Keratinocyte (primary cell): ENCODE data around the gene PRSS36. TPM values are rescaled to one million over a fixed set of nuclear protein-coding genes. Genes with fewer than 3 reads are reported as not detected.

ENCODE experiments used
- DNase-seq: peaks from one replicate; pipeline ENCODE4 v3.0.0-alpha.2; 2011; ENCODE audit warnings: low read depth, missing footprints, low spot score
- FAIRE-seq: peaks from 2 replicates; lab custom pipeline; 2011; peaks lifted over from hg19 to GRCh38; lab: Jason Lieb, UNC
- H2AFZ ChIP-seq: 2 replicates; pipeline ENCODE4 v1.6.0; 2012; ENCODE audit warnings: low read length, control low read depth, inconsistent platforms; ENCODE audit not compliant: control insufficient read depth
- H3K27ac ChIP-seq: 2 replicates; pipeline ENCODE4 v1.5.1; 2011; ENCODE audit warnings: low read length; ENCODE audit not compliant: control insufficient read depth, insufficient read depth
- H3K27me3 ChIP-seq: 3 replicates; pipeline ENCODE4 v1.6.0; 2011; ENCODE audit warnings: low read length; ENCODE audit not compliant: control insufficient read depth, insufficient read depth; ENCODE audit errors: extremely low read depth
- H3K36me3 ChIP-seq, 2 experiments: 2 replicates in 1 of 2; 3 replicates in 1 of 2; pipeline ENCODE4 v1.5.1; 2011; ENCODE audit warnings: low read length in 2 of 2, mild to moderate bottlenecking in 1 of 2; ENCODE audit not compliant: control insufficient read depth in 2 of 2, insufficient read depth in 2 of 2; ENCODE audit errors: extremely low read depth in 1 of 2
- H3K4me1 ChIP-seq: 3 replicates; pipeline ENCODE4 v1.5.1; 2011; ENCODE audit warnings: low read length; ENCODE audit not compliant: control insufficient read depth, insufficient read depth; ENCODE audit errors: extremely low read depth
- H3K4me2 ChIP-seq: 3 replicates; pipeline ENCODE4 v1.6.0; 2011; ENCODE audit warnings: low read depth, low read length; ENCODE audit not compliant: control insufficient read depth, insufficient read depth; ENCODE audit errors: extremely low read depth
- H3K4me3 ChIP-seq, 3 experiments: fragments of 200-600 bp in 1 of 3; sonication (generic) in 1 of 3; 2 replicates in 2 of 3; 3 replicates in 1 of 3; pipeline ENCODE4 v1.5.1; 2011 to 2016; ENCODE audit warnings: low read length in 3 of 3, mild to moderate bottlenecking in 3 of 3, control low read depth in 2 of 3, inconsistent platforms in 1 of 3, low read depth in 1 of 3, mixed read lengths in 1 of 3, mixed run types in 1 of 3, moderate library complexity in 1 of 3; ENCODE audit not compliant: control insufficient read depth in 2 of 3, insufficient read depth in 2 of 3; ENCODE audit errors: extremely low read depth in 1 of 3
- H3K79me2 ChIP-seq: 2 replicates; pipeline ENCODE4 v1.6.0; 2012; ENCODE audit warnings: low read length; ENCODE audit not compliant: control insufficient read depth, insufficient read depth
- H3K9ac ChIP-seq: 3 replicates; pipeline ENCODE4 v1.6.0; 2011; ENCODE audit warnings: low read length; ENCODE audit not compliant: control insufficient read depth, insufficient read depth; ENCODE audit errors: extremely low read depth
- H3K9me1 ChIP-seq: 3 replicates; pipeline ENCODE4 v1.6.0; 2011; ENCODE audit warnings: low read length; ENCODE audit not compliant: control insufficient read depth, insufficient read depth; ENCODE audit errors: extremely low read depth
- H3K9me3 ChIP-seq: 2 replicates; pipeline ENCODE4 v1.5.1; 2012; ENCODE audit warnings: low read depth, low read length; ENCODE audit not compliant: control insufficient read depth
- H4K20me1 ChIP-seq: 3 replicates; pipeline ENCODE4 v1.6.0; 2011; ENCODE audit warnings: low read length; ENCODE audit not compliant: control insufficient read depth, insufficient read depth; ENCODE audit errors: extremely low read depth
- CTCF ChIP-seq, 3 experiments: IDR thresholded peaks in 1 of 3; conservative IDR thresholded peaks in 1 of 3; optimal IDR thresholded peaks in 1 of 3; 2 replicates in 2 of 3; 3 replicates in 1 of 3; pipeline versions ENCODE3 to v1.5.1; 2011; ENCODE audit warnings: low read length in 3 of 3, mild to moderate bottlenecking in 3 of 3, moderate library complexity in 2 of 3, control low read depth in 1 of 3, inconsistent platforms in 1 of 3; ENCODE audit not compliant: insufficient read depth in 2 of 3; ENCODE audit errors: extremely low read depth in 1 of 3
- EZH2 ChIP-seq: IDR thresholded peaks from one replicate; pipeline ENCODE4 v1.6.1; 2012; ENCODE audit warnings: inconsistent platforms, mild to moderate bottlenecking, low read length, moderate library complexity
- dilution Hi-C: fragments of 300-500 bp; cut with MboI; formaldehyde crosslinking; loops from one replicate; pipeline ENCODE4 v1.7.0; 2020; ENCODE audit warnings: low sequenced_read_pairs; ENCODE audit not compliant: extremely low pct_ligation_motif_present
- polyA plus RNA-seq, 5 experiments: library from polyadenylated mRNA; depleted of rRNA in 3 of 5; stranded (reverse) in 3 of 5; stranded (forward) in 1 of 5; unstranded in 1 of 5; fragments of >200 nt; gene quantifications; 1 replicate in 1 of 5; 2 replicates in 3 of 5; 3 replicates in 1 of 5; pipeline versions ENCODE4 v1.2.1 to v1.2.3, GENCODE V29; 2011 to 2012; ENCODE audit warnings: missing spikeins in 2 of 5, low read depth in 1 of 5, low replicate concordance in 1 of 5

Gene PRSS36
- polyA plus RNA-seq, 1 donor (not counting 4 experiments of a cell fraction or from before 2014, with no cell fraction given): 0.43 TPM

- no peaks in the 10 kb centered on the region for H3K9me1 ChIP-seq
- no peak overlapping the region for H3K27ac ChIP-seq
- peak overlapping the region; percentile 61 for H3K4me2 ChIP-seq
- DNase-seq (no peak), FAIRE-seq (no peak)
- TF ChIP-seq EZH2: no peak
- peak in 1 of 3 experiments; percentile 27 for TF ChIP-seq CTCF (optimal IDR thresholded peaks at IDR 0.05 in 1 of 3, IDR thresholded peaks at IDR 0.05 in 1 of 3, conservative IDR thresholded peaks at IDR 0.05 in 1 of 3; ENCODE audit: extremely low read depth in 1 of 3, insufficient read depth in 2 of 3, low read length in 3 of 3)
- H3K27me3 ChIP-seq: no peaks in the 10 kb centered on the region
- H3K36me3 ChIP-seq: no peaks in the 10 kb centered on the region
- no peaks in the 10 kb centered on the region for H4K20me1 ChIP-seq
- dilution Hi-C loops: no loop called here
- H3K79me2 ChIP-seq: no peaks in the 10 kb centered on the region
- H3K9me3 ChIP-seq: no peaks in the 10 kb centered on the region
- H3K4me1 ChIP-seq: peaks cover 7% of the 10 kb centered on the region
- no peak overlapping the region for H3K9ac ChIP-seq
- H3K4me3 ChIP-seq: peak overlapping the region in 2 of 3 experiments; percentile 18 to 41
- peak overlapping the region; percentile 20 for H2AFZ ChIP-seq
Measured at GRCh38 chr16:31148281-31148728, 1.6 kb downstream of the PRSS36 start.

DNA sequence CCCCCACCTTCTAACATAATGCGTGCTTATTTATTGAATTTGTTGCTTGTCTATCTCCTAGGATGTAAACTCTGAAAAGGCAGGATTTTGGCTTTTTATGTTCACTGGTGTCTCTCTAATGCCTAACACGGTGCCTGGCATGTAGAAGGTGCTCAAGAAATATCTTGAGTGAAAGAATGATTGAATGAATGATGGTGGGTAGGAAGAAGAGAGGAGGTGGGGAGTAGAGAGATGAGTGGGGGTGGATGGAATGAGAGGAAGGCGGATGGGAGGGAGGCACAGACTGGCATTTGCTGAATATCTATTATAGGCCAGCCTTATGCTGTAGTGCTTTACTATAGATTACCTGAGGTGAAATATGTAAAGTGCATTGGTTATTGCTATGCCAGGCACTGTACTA is 2.3 kb downstream of the PRSS36 start:
- Histone ChIP-seq H3K4me2 (peak overlapping the region; percentile 61), H3K4me3 (no peak overlapping the region), H3K9me3 (no peaks in the 10 kb centered on the region), H3K9ac (no peak overlapping the region), H4K20me1 (no peaks in the 10 kb centered on the region), H3K4me1 (peaks cover 7% of the 10 kb centered on the region), H3K9me1 (no peaks in the 10 kb centered on the region), H3K27ac (no peak overlapping the region), H2AFZ (no peak overlapping the region), H3K36me3 (no peaks in the 10 kb centered on the region), H3K27me3 (no peaks in the 10 kb centered on the region), H3K79me2 (no peaks in the 10 kb centered on the region)
- FAIRE-seq (no peak), DNase-seq (no peak)
- TF ChIP-seq CTCF (optimal IDR thresholded peaks at IDR 0.05 in 1 of 3, IDR thresholded peaks at IDR 0.05 in 1 of 3, conservative IDR thresholded peaks at IDR 0.05 in 1 of 3; ENCODE audit: extremely low read depth in 1 of 3, insufficient read depth in 2 of 3, low read length in 3 of 3) (no peak), EZH2 (no peak)
- dilution Hi-C loops: no loop called here
